Fibroblast of mammary gland (primary cell): Measurements from ENCODE around the gene DVL3.
A peak's percentile ranks its signal among the peaks of the same experiment; 100 is the strongest.

Experiments used
- DNase-seq: peaks from one replicate; pipeline ENCODE4 v3.0.0-alpha.2; 2010; ENCODE audit warnings: low read depth
- H3K4me3 ChIP-seq: 2 replicates; pipeline ENCODE4 v1.5.1; 2011; ENCODE audit warnings: low read depth, mild to moderate bottlenecking, low read length, moderate library complexity; ENCODE audit not compliant: control insufficient read depth
- TF ChIP-seq, protein P1 (sequence below): conservative IDR thresholded peaks from 2 replicates; pipeline ENCODE4 v1.5.1; 2011; ENCODE audit warnings: low read depth, low read length, inconsistent platforms; ENCODE audit not compliant: control insufficient read depth, insufficient read depth

DVL3 gene

GRCh38 chr3:184181596-184181995 lies 26.4 kb downstream of the DVL3 start:
- TF ChIP-seq, protein P1, sequence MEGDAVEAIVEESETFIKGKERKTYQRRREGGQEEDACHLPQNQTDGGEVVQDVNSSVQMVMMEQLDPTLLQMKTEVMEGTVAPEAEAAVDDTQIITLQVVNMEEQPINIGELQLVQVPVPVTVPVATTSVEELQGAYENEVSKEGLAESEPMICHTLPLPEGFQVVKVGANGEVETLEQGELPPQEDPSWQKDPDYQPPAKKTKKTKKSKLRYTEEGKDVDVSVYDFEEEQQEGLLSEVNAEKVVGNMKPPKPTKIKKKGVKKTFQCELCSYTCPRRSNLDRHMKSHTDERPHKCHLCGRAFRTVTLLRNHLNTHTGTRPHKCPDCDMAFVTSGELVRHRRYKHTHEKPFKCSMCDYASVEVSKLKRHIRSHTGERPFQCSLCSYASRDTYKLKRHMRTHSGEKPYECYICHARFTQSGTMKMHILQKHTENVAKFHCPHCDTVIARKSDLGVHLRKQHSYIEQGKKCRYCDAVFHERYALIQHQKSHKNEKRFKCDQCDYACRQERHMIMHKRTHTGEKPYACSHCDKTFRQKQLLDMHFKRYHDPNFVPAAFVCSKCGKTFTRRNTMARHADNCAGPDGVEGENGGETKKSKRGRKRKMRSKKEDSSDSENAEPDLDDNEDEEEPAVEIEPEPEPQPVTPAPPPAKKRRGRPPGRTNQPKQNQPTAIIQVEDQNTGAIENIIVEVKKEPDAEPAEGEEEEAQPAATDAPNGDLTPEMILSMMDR: no peak
- H3K4me3 ChIP-seq: no peak overlapping the region

DNA sequence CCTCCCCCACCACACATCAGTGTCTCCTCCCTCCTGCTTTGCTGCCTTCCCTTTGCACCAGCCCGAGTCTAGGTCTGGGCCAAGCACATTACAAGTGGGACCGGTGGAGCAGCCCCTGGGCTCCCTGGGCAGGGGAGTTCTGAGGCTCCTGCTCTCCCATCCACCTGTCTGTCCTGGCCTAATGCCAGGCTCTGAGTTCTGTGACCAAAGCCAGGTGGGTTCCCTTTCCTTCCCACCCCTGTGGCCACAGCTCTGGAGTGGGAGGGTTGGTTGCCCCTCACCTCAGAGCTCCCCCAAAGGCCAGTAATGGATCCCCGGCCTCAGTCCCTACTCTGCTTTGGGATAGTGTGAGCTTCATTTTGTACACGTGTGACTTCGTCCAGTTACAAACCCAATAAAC lies 28.5 kb downstream of the DVL3 start:
- DNase-seq: no peak
- no peak overlapping the region for H3K4me3 ChIP-seq
- TF ChIP-seq, protein P1: no peak

More at GRCh38 chr3:184181596-184181995, 26.4 kb downstream of the DVL3 start:
- no peak for DNase-seq

DNA sequence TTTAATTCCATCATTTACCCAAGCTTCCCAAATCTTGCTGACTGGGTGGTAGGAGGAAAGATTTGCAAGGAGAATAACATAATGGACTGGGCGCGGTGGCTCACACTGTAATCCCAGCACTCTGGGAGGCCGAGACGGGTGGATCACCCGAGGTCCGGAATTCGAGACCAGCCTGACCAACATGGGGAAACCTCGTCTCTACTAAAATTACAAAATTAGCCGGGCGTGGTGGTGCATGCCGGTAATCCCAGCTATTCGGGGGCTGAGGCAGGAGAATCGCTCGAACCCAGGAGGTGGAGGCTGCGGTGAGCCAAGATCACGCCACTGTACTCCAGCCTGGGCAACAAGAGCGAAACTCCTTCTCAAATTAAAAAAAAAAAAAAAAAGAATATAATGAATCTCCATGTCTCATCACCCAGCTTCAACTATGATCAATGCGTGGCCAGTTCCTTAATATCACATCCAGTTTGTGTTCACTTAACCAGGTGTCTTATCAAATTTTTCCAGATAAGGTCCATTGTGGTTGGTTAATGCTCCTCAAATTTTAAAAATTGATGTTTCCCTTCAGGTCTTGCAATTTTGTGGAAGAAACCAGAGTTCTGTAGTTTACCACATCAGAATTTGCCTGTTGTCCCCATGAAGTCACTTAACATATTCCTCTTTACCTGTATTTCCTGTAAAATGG lies 29.5 kb downstream of the DVL3 start:
- DNase-seq: no peak
- TF ChIP-seq, protein P1: no peak
- H3K4me3 ChIP-seq: no peak overlapping the region

- peak overlapping the region; percentile 98 for H3K4me3 ChIP-seq
- peak; percentile 97 for DNase-seq
- TF ChIP-seq, protein P1: no peak
These were observed 30.4 kb downstream of the DVL3 start for GRCh38 chr3:184185461-184186183.

- peak within 1 kb of the TSS; percentile 98 for H3K4me3 ChIP-seq
- TF ChIP-seq, protein P1: no peak
- DNase-seq: peak; percentile 70
These were observed 31.2 kb downstream of the DVL3 start, which contains the start of gene ABCF3 for GRCh38 chr3:184186184-184186901. TSS of gene ABCF3 (plus strand) at chr3:184186199. CDS start at chr3:184186208, 9 bp downstream.

GRCh38 chr3:184186902-184187207 lies 31.7 kb downstream of the DVL3 start:
- H3K4me3 ChIP-seq: peak overlapping the region; percentile 98
- no peak for DNase-seq
- TF ChIP-seq, protein P1: no peak
